Measurements from ENCODE around the gene COL5A1.

Gene COL5A1

GRCh38 chr9:134723037-134723436 is 81.4 kb downstream of the COL5A1 start:
- no peak for TF ChIP-seq POLR2AphosphoS5 (IDR thresholded peaks at IDR 0.05; ENCODE audit: low read depth, low read length)
- no peak for TF ChIP-seq TAF1 (IDR thresholded peaks at IDR 0.05; ENCODE audit: borderline replicate concordance, insufficient read depth, low read length)
- no peak for TF ChIP-seq REST (IDR thresholded peaks at IDR 0.05; ENCODE audit: insufficient read depth in 1 of 2, low read depth in 2 of 2, low read length in 2 of 2)
- no peak for TF ChIP-seq FOXP2 (optimal IDR thresholded peaks at IDR 0.05; ENCODE audit: borderline replicate concordance, extremely low read depth, extremely low read length, insufficient read depth)
- TF ChIP-seq SIN3A (IDR thresholded peaks at IDR 0.05; ENCODE audit: borderline replicate concordance, insufficient read depth, low read length) = no peak

- TF ChIP-seq SIN3A (IDR thresholded peaks at IDR 0.05; ENCODE audit: borderline replicate concordance, insufficient read depth, low read length) = no peak
- no peak for TF ChIP-seq TAF1 (IDR thresholded peaks at IDR 0.05; ENCODE audit: borderline replicate concordance, insufficient read depth, low read length)
- no peak for TF ChIP-seq REST (IDR thresholded peaks at IDR 0.05; ENCODE audit: insufficient read depth in 1 of 2, low read depth in 2 of 2, low read length in 2 of 2)
- TF ChIP-seq FOXP2 (optimal IDR thresholded peaks at IDR 0.05; ENCODE audit: borderline replicate concordance, extremely low read depth, extremely low read length, insufficient read depth) = no peak
- TF ChIP-seq POLR2AphosphoS5 (IDR thresholded peaks at IDR 0.05; ENCODE audit: low read depth, low read length) = no peak
These were observed 82.0 kb downstream of the COL5A1 start for GRCh38 chr9:134723491-134724190.

- TF ChIP-seq SIN3A (IDR thresholded peaks at IDR 0.05; ENCODE audit: borderline replicate concordance, insufficient read depth, low read length) = no peak
- TF ChIP-seq POLR2AphosphoS5 (IDR thresholded peaks at IDR 0.05; ENCODE audit: low read depth, low read length) = no peak
These were observed 82.8 kb downstream of the COL5A1 start for GRCh38 chr9:134724202-134724911.

- no peak for TF ChIP-seq REST (IDR thresholded peaks at IDR 0.05; ENCODE audit: insufficient read depth in 1 of 2, low read depth in 2 of 2, low read length in 2 of 2)
- TF ChIP-seq POLR2AphosphoS5 (IDR thresholded peaks at IDR 0.05; ENCODE audit: low read depth, low read length) = no peak
- TF ChIP-seq SIN3A (IDR thresholded peaks at IDR 0.05; ENCODE audit: borderline replicate concordance, insufficient read depth, low read length) = no peak
- no peak for TF ChIP-seq TAF1 (IDR thresholded peaks at IDR 0.05; ENCODE audit: borderline replicate concordance, insufficient read depth, low read length)
- TF ChIP-seq FOXP2 (optimal IDR thresholded peaks at IDR 0.05; ENCODE audit: borderline replicate concordance, extremely low read depth, extremely low read length, insufficient read depth) = no peak
These were observed 83.5 kb downstream of the COL5A1 start for GRCh38 chr9:134724912-134725604.

- TF ChIP-seq TAF1 (IDR thresholded peaks at IDR 0.05; ENCODE audit: borderline replicate concordance, insufficient read depth, low read length) (no peak), REST (IDR thresholded peaks at IDR 0.05; ENCODE audit: insufficient read depth in 1 of 2, low read depth in 2 of 2, low read length in 2 of 2) (no peak), FOXP2 (optimal IDR thresholded peaks at IDR 0.05; ENCODE audit: borderline replicate concordance, extremely low read depth, extremely low read length, insufficient read depth) (no peak), SIN3A (IDR thresholded peaks at IDR 0.05; ENCODE audit: borderline replicate concordance, insufficient read depth, low read length) (no peak), POLR2AphosphoS5 (IDR thresholded peaks at IDR 0.05; ENCODE audit: low read depth, low read length) (no peak)
These were observed 84.0 kb downstream of the COL5A1 start for GRCh38 chr9:134725605-134725940.

Data from PFSK-1 (cell line).